A673 (cell line): ENCODE data around the gene ZMYND8. TPM values are rescaled to one million over a fixed set of nuclear protein-coding genes. Genes with fewer than 3 reads are reported as not detected.

ENCODE experiments used
- BruUV-seq: library from RNA; stranded (reverse); fragments of 400-500 nt; replicated peaks from 2 replicates; lab custom pipeline; 2021; lab: Mats Ljungman, UMichigan
- CTCF ChIA-PET: fragments of 300-600 bp; sonication (Branson Sonifier 250); formaldehyde crosslinking; loops from one replicate; lab custom pipeline; 2022; ENCODE audit warnings: antibody characterized with exemption; lab: Charles Lee
- POLR2A ChIA-PET: fragments of 300-600 bp; sonication (Branson Sonifier 250); formaldehyde crosslinking; loops from one replicate; lab custom pipeline; 2022; ENCODE audit warnings: antibody characterized with exemption; ENCODE audit not compliant: low non-redundant PET; lab: Charles Lee
- DNase-seq: peaks from one replicate; pipeline ENCODE4 v3.0.0-alpha.2; 2015; ENCODE audit warnings: low spot score
- H3K27ac ChIP-seq: fragments of 200-600 bp; sonication (generic); 2 replicates; pipeline ENCODE4 v1.5.1; 2016; ENCODE audit warnings: mixed run types, low read depth, mild to moderate bottlenecking, mixed read lengths, antibody characterized with exemption, low read length; ENCODE audit not compliant: poor library complexity, severe bottlenecking
- H3K27me3 ChIP-seq: fragments of 200-600 bp; sonication (generic); replicated peaks from 2 replicates; pipeline ENCODE4 v1.6.1; 2017; ENCODE audit warnings: mixed run types, low read depth, mild to moderate bottlenecking, mixed read lengths, antibody characterized with exemption, low read length; ENCODE audit not compliant: insufficient read depth, poor library complexity
- H3K36me3 ChIP-seq: fragments of 200-600 bp; sonication (generic); 2 replicates; pipeline ENCODE4 v1.6.1; 2016; ENCODE audit warnings: mixed run types, mild to moderate bottlenecking, mixed read lengths, antibody characterized with exemption, low read length; ENCODE audit not compliant: insufficient read depth, poor library complexity, severe bottlenecking
- H3K4me1 ChIP-seq: fragments of 200-600 bp; sonication (generic); 2 replicates; pipeline ENCODE4 v1.6.1; 2017; ENCODE audit warnings: mixed run types, mild to moderate bottlenecking, mixed read lengths, antibody characterized with exemption, low read length; ENCODE audit not compliant: insufficient read depth, poor library complexity, severe bottlenecking
- H3K4me3 ChIP-seq: fragments of 200-600 bp; sonication (generic); 2 replicates; pipeline ENCODE4 v1.5.1; 2016; ENCODE audit warnings: low read depth, mixed run types, mild to moderate bottlenecking, mixed read lengths, low read length; ENCODE audit not compliant: poor library complexity, severe bottlenecking
- H3K9me3 ChIP-seq: fragments of 200-600 bp; sonication (generic); 2 replicates; pipeline ENCODE4 v1.6.1; 2016; ENCODE audit warnings: mixed run types, low read depth, mild to moderate bottlenecking, mixed read lengths, antibody characterized with exemption, low read length; ENCODE audit not compliant: poor library complexity, severe bottlenecking
- EZH2 ChIP-seq: fragments of 200-600 bp; sonication (generic); IDR thresholded peaks from 2 replicates; pipeline ENCODE4 v1.6.1; 2017; ENCODE audit warnings: borderline replicate concordance, low read depth, mild to moderate bottlenecking, mixed read lengths, antibody characterized with exemption, low read length; ENCODE audit not compliant: poor library complexity, severe bottlenecking
- intact Hi-C: fragments of 100-400 bp; cut with micrococcal nuclease; formaldehyde crosslinking; loops from one replicate; pipeline ENCODE4 v1.10.0; 2022; ENCODE audit not compliant: unreplicated experiment
- total RNA-seq: library from RNA; stranded (reverse); gene quantifications from 2 replicates; pipeline ENCODE4 v1.2.3, GENCODE V29; 2021
- TF ChIP-seq, protein P1 (sequence below): fragments of 300-800, 200-600 bp; sonication (generic); conservative IDR thresholded peaks from 2 replicates; pipeline ENCODE4 v1.5.1; 2017; ENCODE audit warnings: low read depth, mild to moderate bottlenecking, antibody characterized with exemption, low read length, moderate library complexity, mixed read lengths

The ZMYND8 gene
- total RNA-seq, 1 experiment from 2014 or later: 31.3 TPM

DNA sequence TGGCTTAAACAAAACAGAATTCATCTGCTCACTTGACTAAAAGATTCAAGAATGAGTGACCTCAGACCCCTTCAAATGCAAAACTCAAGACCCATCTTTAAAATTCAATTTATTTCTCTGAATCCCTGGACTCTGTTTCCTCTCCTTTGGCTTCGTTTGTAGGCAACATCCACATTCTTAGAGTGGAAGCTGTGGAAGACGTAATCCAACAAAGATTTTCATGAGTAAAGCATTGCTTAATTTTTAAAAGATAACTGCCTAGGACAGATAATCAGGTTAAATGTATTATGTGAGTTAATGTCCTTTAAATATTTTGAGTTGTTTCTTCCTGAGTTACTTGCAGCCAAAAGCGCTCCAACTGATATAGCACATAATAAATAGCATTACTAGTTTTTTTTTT, 164.5 kb downstream of the ZMYND8 start:
- Histone ChIP-seq H3K27ac (no peak overlapping the region), H3K4me1 (no peaks in the 10 kb centered on the region), H3K36me3 (no peaks in the 10 kb centered on the region), H3K9me3 (no peaks in the 10 kb centered on the region), H3K4me3 (no peak overlapping the region), H3K27me3 (peaks cover 28% of the 10 kb centered on the region)
- no TSS peak for BruUV-seq
- POLR2A ChIA-PET: no interaction called here
- CTCF ChIA-PET: no interaction called here
- no peak for DNase-seq
- TF ChIP-seq, protein P1, sequence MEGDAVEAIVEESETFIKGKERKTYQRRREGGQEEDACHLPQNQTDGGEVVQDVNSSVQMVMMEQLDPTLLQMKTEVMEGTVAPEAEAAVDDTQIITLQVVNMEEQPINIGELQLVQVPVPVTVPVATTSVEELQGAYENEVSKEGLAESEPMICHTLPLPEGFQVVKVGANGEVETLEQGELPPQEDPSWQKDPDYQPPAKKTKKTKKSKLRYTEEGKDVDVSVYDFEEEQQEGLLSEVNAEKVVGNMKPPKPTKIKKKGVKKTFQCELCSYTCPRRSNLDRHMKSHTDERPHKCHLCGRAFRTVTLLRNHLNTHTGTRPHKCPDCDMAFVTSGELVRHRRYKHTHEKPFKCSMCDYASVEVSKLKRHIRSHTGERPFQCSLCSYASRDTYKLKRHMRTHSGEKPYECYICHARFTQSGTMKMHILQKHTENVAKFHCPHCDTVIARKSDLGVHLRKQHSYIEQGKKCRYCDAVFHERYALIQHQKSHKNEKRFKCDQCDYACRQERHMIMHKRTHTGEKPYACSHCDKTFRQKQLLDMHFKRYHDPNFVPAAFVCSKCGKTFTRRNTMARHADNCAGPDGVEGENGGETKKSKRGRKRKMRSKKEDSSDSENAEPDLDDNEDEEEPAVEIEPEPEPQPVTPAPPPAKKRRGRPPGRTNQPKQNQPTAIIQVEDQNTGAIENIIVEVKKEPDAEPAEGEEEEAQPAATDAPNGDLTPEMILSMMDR: no peak
- no peak for TF ChIP-seq EZH2
- intact Hi-C loops: loop anchor here (10.0 kb wide), 1 partner anchor 423 kb away; no protein-coding TSS in a partner anchor

DNA sequence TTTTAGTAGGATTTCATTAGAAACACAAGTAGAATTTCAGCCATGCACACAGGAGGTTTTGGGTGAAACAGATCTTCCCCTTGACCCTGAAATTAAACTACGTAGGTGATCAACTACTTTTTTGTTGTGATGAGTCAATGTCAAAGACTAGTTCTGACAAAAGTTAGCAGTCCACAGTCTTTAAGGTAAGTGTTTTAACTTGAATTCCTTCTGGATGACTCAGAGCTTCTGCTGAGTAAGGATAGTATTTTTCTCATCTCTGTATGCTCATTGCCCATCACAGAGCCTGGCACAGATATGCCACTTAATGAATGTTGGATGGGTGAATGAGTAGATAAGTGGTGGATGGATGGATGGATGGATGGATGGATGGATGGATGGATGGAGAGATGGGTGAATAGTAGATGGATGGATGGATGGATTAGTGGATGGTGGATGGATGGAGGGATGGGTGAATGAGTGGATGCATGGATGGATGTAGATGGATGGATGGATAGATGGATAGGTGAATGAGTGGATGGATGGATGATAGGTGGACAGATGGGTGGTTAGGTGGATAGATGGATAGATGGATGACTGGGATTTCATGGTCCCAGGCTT, 165.3 kb downstream of the ZMYND8 start:
- no peak for DNase-seq
- POLR2A ChIA-PET: no interaction called here

DNA sequence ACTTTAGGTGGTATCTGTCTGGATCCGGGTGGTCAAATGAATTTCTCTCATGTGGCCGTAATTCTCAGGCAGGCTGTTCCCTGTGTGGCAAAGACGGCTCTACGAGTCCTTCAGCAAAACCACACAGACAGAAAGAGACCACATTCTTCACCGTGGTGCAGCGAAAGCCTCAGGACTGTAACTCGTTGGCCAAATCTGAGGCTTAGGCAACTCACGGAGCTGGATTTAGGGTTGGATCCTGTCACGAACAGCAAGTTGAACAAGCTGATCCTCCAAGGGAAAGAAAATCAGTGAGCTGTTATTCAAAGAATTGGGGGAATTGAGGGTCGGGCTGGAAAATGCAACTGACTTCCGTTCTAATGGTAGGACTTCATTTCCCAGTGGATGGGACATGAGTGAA, 167.4 kb downstream of the ZMYND8 start:
- ChIA-PET POLR2A (no interaction called here), CTCF (no interaction called here)
- Histone ChIP-seq H3K27me3 (peaks cover 28% of the 10 kb centered on the region), H3K4me3 (no peak overlapping the region), H3K9me3 (no peaks in the 10 kb centered on the region), H3K27ac (no peak overlapping the region), H3K4me1 (no peaks in the 10 kb centered on the region), H3K36me3 (no peaks in the 10 kb centered on the region)
- intact Hi-C loops: no loop called here
- no TSS peak for BruUV-seq
- no peak for TF ChIP-seq EZH2
- TF ChIP-seq, protein P1: no peak
- DNase-seq: no peak

More for the DNA sequence above, 165.3 kb downstream of the ZMYND8 start:
- intact Hi-C loops: loop anchor here (10.0 kb wide), 1 partner anchor 424 kb away; no protein-coding TSS in a partner anchor
- no TSS peak for BruUV-seq
- CTCF ChIA-PET: no interaction called here
- H3K4me1 ChIP-seq: no peaks in the 10 kb centered on the region
- no peak overlapping the region for H3K27ac ChIP-seq
- H3K36me3 ChIP-seq: no peaks in the 10 kb centered on the region
- H3K4me3 ChIP-seq: no peak overlapping the region
- no peaks in the 10 kb centered on the region for H3K9me3 ChIP-seq
- H3K27me3 ChIP-seq: peaks cover 28% of the 10 kb centered on the region
- TF ChIP-seq EZH2: no peak
- TF ChIP-seq, protein P1: no peak
